Peyer's patch (tissue), 4 donors: ENCODE results near the gene SLC39A3.

Experiments
- POLR2A ChIP-seq, 2 donors: fragments of 450-650 bp; IDR thresholded peaks; one replicate each; pipeline ENCODE4 v1.5.1; 2017; ENCODE audit warnings: antibody characterized with exemption in 2 of 2, mild to moderate bottlenecking in 2 of 2, moderate library complexity in 2 of 2
- TF ChIP-seq, protein P1 (sequence below), 6 experiments: fragments of 450-650 bp in 4 of 6; fragments of 200-600 bp in 2 of 6; sonication (generic) in 1 of 6; IDR thresholded peaks; one replicate each; pipeline ENCODE4 v1.5.1; 2017 to 2019; ENCODE audit warnings: antibody characterized with exemption in 6 of 6, mild to moderate bottlenecking in 3 of 6, moderate library complexity in 1 of 6

DNA sequence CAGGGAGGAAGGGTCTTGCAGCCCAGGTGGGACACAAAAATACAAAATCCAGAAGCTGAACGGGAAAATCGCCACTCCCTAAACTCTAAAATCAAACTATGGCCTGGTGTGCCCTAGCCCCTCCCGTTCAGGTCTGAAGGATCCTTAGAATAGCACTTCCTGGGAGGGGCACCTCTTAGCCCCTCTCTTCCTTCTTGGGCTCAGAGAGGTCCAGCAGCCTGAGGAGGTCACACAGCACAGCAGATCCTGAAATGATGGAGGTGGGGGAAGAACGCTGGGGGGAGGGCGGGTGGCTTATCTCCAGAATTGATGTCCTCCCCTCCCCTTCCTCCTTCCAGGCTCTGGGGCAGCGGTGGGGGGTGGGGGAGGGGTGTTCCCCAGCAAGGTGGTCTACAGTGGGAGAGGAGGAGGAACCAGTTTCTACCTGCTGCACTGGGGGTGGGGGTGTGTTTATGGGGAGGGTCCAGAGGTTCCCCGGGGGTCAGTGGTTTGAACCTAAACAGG is 20.5 kb downstream of the SLC39A3 start:
- TF ChIP-seq, protein P1, sequence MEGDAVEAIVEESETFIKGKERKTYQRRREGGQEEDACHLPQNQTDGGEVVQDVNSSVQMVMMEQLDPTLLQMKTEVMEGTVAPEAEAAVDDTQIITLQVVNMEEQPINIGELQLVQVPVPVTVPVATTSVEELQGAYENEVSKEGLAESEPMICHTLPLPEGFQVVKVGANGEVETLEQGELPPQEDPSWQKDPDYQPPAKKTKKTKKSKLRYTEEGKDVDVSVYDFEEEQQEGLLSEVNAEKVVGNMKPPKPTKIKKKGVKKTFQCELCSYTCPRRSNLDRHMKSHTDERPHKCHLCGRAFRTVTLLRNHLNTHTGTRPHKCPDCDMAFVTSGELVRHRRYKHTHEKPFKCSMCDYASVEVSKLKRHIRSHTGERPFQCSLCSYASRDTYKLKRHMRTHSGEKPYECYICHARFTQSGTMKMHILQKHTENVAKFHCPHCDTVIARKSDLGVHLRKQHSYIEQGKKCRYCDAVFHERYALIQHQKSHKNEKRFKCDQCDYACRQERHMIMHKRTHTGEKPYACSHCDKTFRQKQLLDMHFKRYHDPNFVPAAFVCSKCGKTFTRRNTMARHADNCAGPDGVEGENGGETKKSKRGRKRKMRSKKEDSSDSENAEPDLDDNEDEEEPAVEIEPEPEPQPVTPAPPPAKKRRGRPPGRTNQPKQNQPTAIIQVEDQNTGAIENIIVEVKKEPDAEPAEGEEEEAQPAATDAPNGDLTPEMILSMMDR (IDR thresholded peaks at IDR 0.05): no peak
- TF ChIP-seq POLR2A (IDR thresholded peaks at IDR 0.05): no peak
